ENCODE data around the gene PRR22.
"Not testable (repeated sequence)": the region's sequence is repeated elsewhere in the genome, so short reads cannot be mapped to it uniquely, and the experiment has no call there.

PRR22 gene

DNA sequence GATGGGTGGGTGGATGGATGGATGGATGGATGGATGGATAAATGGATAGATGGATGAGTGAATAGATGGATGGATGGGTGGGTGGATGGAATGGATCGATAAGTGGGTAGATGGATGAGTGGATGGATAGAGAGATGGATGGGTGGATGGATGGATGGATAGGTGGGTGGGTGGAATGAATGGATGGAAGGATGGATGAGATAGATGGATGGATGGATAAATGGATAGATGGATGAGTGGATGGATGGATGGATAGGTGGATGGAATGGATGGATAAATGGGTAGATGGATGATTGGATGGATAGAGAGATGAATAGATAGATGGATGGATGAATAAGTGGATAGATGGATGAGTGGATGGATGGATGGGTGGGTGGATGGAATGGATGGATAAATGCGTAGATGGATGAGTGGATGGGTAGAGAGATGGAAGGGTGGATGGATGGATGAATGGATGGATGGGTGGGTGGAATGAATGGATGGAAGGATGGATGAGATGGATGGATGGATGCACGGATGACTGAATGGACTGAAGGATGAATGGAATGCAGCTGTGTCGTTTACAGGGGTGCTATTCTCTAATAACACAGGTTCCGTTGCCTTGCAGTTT, 21.8 kb downstream of the PRR22 start:
- H3K9me3 ChIP-seq (ENCODE audit: control insufficient read depth in 1 of 2, low read length in 2 of 2) = no peaks in the 10 kb centered on the region
- H3K4me3 ChIP-seq (ENCODE audit: low read depth in 1 of 2, low read length in 2 of 2) = no peak overlapping the region
- H3K9ac ChIP-seq (ENCODE audit: low read depth in 1 of 2, low read length in 2 of 2) = no peak overlapping the region
- no peak overlapping the region for H3K27ac ChIP-seq (ENCODE audit: low read depth, low read length)
- no peaks in the 10 kb centered on the region for H3K27me3 ChIP-seq (ENCODE audit: control insufficient read depth in 1 of 2, insufficient read depth in 2 of 2, low read length in 2 of 2)
- no peaks in the 10 kb centered on the region for H3K4me1 ChIP-seq (ENCODE audit: control insufficient read depth in 1 of 2, insufficient read depth in 2 of 2, low read length in 2 of 2)
- no peaks in the 10 kb centered on the region for H3K36me3 ChIP-seq (ENCODE audit: control insufficient read depth in 1 of 2, insufficient read depth in 2 of 2, low read length in 2 of 2)

DNA sequence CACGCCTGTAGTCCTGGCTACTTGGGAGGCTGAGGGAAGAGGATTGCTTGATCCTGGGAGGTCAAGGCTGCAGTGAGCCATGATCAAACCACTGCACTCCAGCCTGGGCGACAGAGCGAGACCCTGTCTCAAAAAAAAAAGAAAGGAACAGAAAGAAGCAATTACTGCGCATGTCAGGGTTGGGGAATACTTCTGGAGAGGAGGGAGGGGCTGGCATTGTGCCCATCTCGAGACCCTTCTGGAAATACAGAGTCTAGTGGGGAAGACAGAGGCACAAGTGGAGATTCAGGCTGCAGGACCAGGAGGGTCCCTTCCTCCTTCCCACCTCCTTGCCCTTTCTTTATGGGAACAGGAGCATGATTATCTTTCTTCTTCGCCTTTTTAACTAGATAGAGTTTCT, 30.8 kb downstream of the PRR22 start:
- Histone ChIP-seq H3K27me3 (ENCODE audit: control insufficient read depth in 1 of 2, insufficient read depth in 2 of 2, low read length in 2 of 2) (no peaks in the 10 kb centered on the region), H3K4me1 (ENCODE audit: control insufficient read depth in 1 of 2, insufficient read depth in 2 of 2, low read length in 2 of 2) (no peaks in the 10 kb centered on the region), H3K9ac (ENCODE audit: low read depth in 1 of 2, low read length in 2 of 2) (no peak overlapping the region), H3K27ac (ENCODE audit: low read depth, low read length) (no peak overlapping the region), H3K4me3 (ENCODE audit: low read depth in 1 of 2, low read length in 2 of 2) (no peak overlapping the region), H3K9me3 (ENCODE audit: control insufficient read depth in 1 of 2, low read length in 2 of 2) (no peaks in the 10 kb centered on the region), H3K36me3 (ENCODE audit: control insufficient read depth in 1 of 2, insufficient read depth in 2 of 2, low read length in 2 of 2) (no peaks in the 10 kb centered on the region)

DNA sequence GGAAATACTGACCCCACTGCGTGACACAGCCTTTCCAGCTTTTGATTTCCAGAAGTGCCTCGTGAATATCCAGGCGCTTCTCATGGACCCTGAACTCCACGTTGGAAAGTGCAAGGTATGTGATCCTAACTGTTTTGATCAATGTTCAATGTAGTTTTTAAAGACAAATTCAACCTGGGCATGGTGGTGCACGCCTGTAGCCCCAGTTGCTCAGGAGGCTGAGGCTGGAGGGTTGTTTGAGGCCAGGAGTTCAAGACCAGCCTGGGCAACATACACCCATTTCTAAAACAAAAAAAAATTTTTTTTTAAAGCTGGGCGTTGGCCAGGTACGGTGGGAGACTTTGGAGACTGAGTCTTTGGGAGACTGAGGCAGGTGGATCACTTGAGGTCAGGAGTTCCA, 32.8 kb downstream of the PRR22 start:
- no peak overlapping the region for H3K27ac ChIP-seq (ENCODE audit: low read depth, low read length)
- no peak overlapping the region for H3K9ac ChIP-seq (ENCODE audit: low read depth in 1 of 2, low read length in 2 of 2)
- no peaks in the 10 kb centered on the region for H3K27me3 ChIP-seq (ENCODE audit: control insufficient read depth in 1 of 2, insufficient read depth in 2 of 2, low read length in 2 of 2)
- H3K36me3 ChIP-seq (ENCODE audit: control insufficient read depth in 1 of 2, insufficient read depth in 2 of 2, low read length in 2 of 2) = no peaks in the 10 kb centered on the region
- H3K9me3 ChIP-seq (ENCODE audit: control insufficient read depth in 1 of 2, low read length in 2 of 2) = no peaks in the 10 kb centered on the region
- no peak overlapping the region for H3K4me3 ChIP-seq (ENCODE audit: low read depth in 1 of 2, low read length in 2 of 2)
- H3K4me1 ChIP-seq (ENCODE audit: control insufficient read depth in 1 of 2, insufficient read depth in 2 of 2, low read length in 2 of 2) = no peaks in the 10 kb centered on the region

DNA sequence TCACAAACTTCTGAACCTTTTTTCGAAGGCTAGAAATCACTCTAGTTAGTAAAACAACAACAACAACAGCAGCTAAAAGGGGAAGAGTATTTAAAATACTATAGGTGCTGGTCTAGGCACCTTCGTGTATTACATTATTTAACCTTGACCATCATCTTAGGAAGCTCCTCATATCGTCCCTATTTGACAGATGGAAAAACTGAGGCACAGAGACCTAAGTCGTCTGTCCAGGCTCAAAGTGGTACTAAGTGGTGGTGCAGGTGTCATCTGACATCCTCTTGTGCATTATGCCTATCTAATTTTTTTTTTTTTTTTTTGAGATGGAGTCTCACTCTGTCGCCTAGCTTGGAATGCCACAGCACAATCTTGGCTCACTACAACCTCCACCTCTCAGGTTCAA, 35.0 kb downstream of the PRR22 start:
- Histone ChIP-seq H3K27me3 (ENCODE audit: control insufficient read depth in 1 of 2, insufficient read depth in 2 of 2, low read length in 2 of 2) (no peaks in the 10 kb centered on the region), H3K9me3 (ENCODE audit: control insufficient read depth in 1 of 2, low read length in 2 of 2) (no peaks in the 10 kb centered on the region), H3K36me3 (ENCODE audit: control insufficient read depth in 1 of 2, insufficient read depth in 2 of 2, low read length in 2 of 2) (no peaks in the 10 kb centered on the region), H3K27ac (ENCODE audit: low read depth, low read length) (no peak overlapping the region), H3K4me1 (ENCODE audit: control insufficient read depth in 1 of 2, insufficient read depth in 2 of 2, low read length in 2 of 2) (no peaks in the 10 kb centered on the region), H3K9ac (ENCODE audit: low read depth in 1 of 2, low read length in 2 of 2) (no peak overlapping the region), H3K4me3 (ENCODE audit: low read depth in 1 of 2, low read length in 2 of 2) (no peak overlapping the region)

DNA sequence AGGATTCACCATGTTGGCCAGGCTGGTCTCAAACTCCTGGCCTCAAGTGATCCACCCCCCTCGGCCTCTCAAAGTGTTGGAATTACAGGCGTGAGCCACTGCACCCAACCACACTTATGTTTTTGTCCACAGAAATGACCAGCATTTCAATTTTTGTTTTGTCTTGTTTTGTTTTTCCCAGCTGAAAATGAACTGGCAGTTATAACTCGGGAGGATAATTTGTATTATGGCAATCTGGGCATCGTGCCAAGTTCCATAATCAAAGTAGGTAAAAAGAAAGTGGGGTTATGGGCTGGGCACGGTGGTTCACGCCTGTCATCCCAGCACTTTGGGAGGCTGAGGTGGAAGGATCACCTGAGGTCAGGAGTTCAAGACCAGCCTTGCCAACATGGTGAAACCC, 35.6 kb downstream of the PRR22 start:
- H3K36me3 ChIP-seq (ENCODE audit: control insufficient read depth in 1 of 2, insufficient read depth in 2 of 2, low read length in 2 of 2); H3K9ac ChIP-seq (ENCODE audit: low read depth in 1 of 2, low read length in 2 of 2): not testable (repeated sequence)

DNA sequence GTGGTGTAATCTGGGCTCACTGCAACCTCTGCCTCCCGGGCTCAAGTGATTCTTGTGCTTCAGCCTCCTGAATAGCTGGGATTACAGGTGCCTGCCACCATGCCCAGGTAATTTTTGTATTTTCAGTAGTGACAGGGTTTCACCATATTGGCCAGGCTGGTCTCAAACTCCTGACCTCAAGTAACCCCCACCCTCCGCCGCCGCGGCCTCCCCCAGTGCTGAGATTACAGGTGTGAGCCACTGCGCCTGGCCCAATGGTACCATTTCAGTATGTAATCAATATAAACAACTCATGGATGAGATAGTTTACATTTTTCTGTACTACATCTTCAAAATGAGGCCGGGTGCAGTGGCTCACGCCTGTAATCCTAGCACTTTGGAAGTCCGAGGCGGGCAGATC, 39.5 kb downstream of the PRR22 start:
- not testable (repeated sequence) for H3K4me3 ChIP-seq (ENCODE audit: low read depth in 1 of 2, low read length in 2 of 2); H3K27me3 ChIP-seq (ENCODE audit: control insufficient read depth in 1 of 2, insufficient read depth in 2 of 2, low read length in 2 of 2); H3K36me3 ChIP-seq (ENCODE audit: control insufficient read depth in 1 of 2, insufficient read depth in 2 of 2, low read length in 2 of 2); H3K9me3 ChIP-seq (ENCODE audit: control insufficient read depth in 1 of 2, low read length in 2 of 2); H3K9ac ChIP-seq (ENCODE audit: low read depth in 1 of 2, low read length in 2 of 2); H3K4me1 ChIP-seq (ENCODE audit: control insufficient read depth in 1 of 2, insufficient read depth in 2 of 2, low read length in 2 of 2); H3K27ac ChIP-seq (ENCODE audit: low read depth, low read length)

More for the DNA sequence above, 35.6 kb downstream of the PRR22 start:
- H3K27ac ChIP-seq (ENCODE audit: low read depth, low read length); H3K4me1 ChIP-seq (ENCODE audit: control insufficient read depth in 1 of 2, insufficient read depth in 2 of 2, low read length in 2 of 2); H3K9me3 ChIP-seq (ENCODE audit: control insufficient read depth in 1 of 2, low read length in 2 of 2); H3K27me3 ChIP-seq (ENCODE audit: control insufficient read depth in 1 of 2, insufficient read depth in 2 of 2, low read length in 2 of 2); H3K4me3 ChIP-seq (ENCODE audit: low read depth in 1 of 2, low read length in 2 of 2): not testable (repeated sequence)

DNA sequence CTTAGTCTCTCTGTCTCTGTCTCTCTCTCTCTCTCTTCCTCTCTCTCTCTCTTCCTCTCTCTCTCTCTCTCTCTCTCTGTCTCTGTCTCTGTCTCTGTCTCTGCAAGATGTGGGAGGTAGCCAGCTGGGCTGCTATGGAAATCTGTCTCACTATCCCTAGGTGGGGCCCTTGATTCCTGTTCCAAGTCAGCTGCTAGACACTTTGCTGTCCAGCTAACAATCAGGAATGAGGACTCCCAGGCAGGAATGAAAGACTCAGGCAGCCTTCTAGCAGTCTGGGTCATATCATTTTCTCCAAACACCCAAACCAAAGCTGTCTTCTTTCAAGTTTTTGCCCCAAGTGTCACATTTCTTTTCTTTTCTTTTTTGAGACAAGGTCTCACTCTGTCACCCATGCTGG, 40.9 kb downstream of the PRR22 start:
- H3K9me3 ChIP-seq (ENCODE audit: control insufficient read depth in 1 of 2, low read length in 2 of 2) = no peaks in the 10 kb centered on the region
- H3K27me3 ChIP-seq (ENCODE audit: control insufficient read depth in 1 of 2, insufficient read depth in 2 of 2, low read length in 2 of 2) = no peaks in the 10 kb centered on the region
- H3K36me3 ChIP-seq (ENCODE audit: control insufficient read depth in 1 of 2, insufficient read depth in 2 of 2, low read length in 2 of 2) = no peaks in the 10 kb centered on the region
- H3K4me3 ChIP-seq (ENCODE audit: low read depth in 1 of 2, low read length in 2 of 2) = no peak overlapping the region
- H3K27ac ChIP-seq (ENCODE audit: low read depth, low read length) = no peak overlapping the region
- H3K4me1 ChIP-seq (ENCODE audit: control insufficient read depth in 1 of 2, insufficient read depth in 2 of 2, low read length in 2 of 2) = no peaks in the 10 kb centered on the region
- no peak overlapping the region for H3K9ac ChIP-seq (ENCODE audit: low read depth in 1 of 2, low read length in 2 of 2)

DNA sequence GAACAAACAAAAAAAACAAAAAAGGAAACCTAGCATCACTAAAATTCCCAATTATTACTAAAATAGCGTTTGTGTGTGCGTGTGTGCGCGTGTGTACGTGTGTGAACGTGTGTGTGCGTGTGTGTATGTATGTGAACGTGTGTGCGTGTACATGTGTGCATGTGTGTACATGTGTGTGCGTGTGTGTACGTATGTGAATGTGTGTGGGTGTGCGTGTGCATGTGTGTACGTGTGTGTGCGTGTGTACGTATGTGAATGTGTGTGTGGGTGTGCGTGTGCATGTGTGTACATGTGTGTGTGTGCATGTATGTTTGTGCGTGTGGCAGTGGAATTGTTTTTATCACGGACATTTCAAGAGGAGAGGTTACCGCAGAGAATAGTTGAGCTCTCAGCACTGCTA, 42.5 kb downstream of the PRR22 start:
- Histone ChIP-seq H3K9ac (ENCODE audit: low read depth in 1 of 2, low read length in 2 of 2) (no peak overlapping the region), H3K36me3 (ENCODE audit: control insufficient read depth in 1 of 2, insufficient read depth in 2 of 2, low read length in 2 of 2) (no peaks in the 10 kb centered on the region), H3K4me3 (ENCODE audit: low read depth in 1 of 2, low read length in 2 of 2) (no peak overlapping the region), H3K27ac (ENCODE audit: low read depth, low read length) (no peak overlapping the region), H3K27me3 (ENCODE audit: control insufficient read depth in 1 of 2, insufficient read depth in 2 of 2, low read length in 2 of 2) (no peaks in the 10 kb centered on the region), H3K9me3 (ENCODE audit: control insufficient read depth in 1 of 2, low read length in 2 of 2) (no peaks in the 10 kb centered on the region), H3K4me1 (ENCODE audit: control insufficient read depth in 1 of 2, insufficient read depth in 2 of 2, low read length in 2 of 2) (no peaks in the 10 kb centered on the region)

DNA sequence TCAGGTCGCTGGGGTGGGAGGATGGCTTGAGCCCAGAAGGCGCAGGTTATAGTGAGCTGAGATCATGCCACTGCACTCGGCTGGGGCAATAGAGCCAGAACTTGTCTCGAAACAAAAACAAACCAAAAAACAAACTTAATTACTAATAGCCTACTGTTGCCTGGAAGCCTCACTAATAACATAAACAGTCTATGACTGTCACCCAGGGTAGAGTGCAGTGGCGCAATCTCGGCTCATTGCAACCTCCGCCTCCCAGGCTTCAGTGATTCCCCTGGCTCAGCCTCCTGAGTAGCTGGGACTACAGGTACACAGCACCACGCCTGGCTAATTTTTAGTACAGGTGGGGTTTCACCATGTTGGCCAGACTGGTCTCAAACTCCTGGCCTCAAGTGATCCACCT, 46.1 kb downstream of the PRR22 start:
- Histone ChIP-seq H3K36me3 (ENCODE audit: control insufficient read depth in 1 of 2, insufficient read depth in 2 of 2, low read length in 2 of 2) (no peaks in the 10 kb centered on the region), H3K27me3 (ENCODE audit: control insufficient read depth in 1 of 2, insufficient read depth in 2 of 2, low read length in 2 of 2) (no peaks in the 10 kb centered on the region), H3K4me1 (ENCODE audit: control insufficient read depth in 1 of 2, insufficient read depth in 2 of 2, low read length in 2 of 2) (no peaks in the 10 kb centered on the region), H3K4me3 (ENCODE audit: low read depth in 1 of 2, low read length in 2 of 2) (no peak overlapping the region), H3K27ac (ENCODE audit: low read depth, low read length) (no peak overlapping the region), H3K9ac (ENCODE audit: low read depth in 1 of 2, low read length in 2 of 2) (no peak overlapping the region), H3K9me3 (ENCODE audit: control insufficient read depth in 1 of 2, low read length in 2 of 2) (no peaks in the 10 kb centered on the region)

DNA sequence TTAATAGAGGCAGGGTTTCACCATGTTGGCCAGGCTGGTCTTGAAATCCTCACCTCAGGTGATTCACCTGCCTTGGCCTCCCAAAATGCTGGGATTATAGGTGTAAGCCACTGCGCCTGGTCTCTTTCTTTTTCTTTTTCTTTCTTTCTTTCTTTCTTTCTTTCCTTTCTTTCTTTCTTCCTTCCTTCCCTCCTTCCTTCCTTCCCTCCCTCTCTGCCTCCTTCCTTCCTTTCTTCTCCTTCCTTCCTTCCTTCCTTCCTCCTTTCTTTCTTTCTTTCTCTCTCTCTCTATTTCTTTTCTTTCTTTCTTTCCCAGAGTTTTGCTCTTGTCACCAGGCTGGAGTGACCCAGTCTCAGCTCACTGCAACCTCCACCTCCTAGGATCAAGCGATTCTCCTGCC, 51.4 kb downstream of the PRR22 start:
- not testable (repeated sequence) for H3K9me3 ChIP-seq (ENCODE audit: control insufficient read depth in 1 of 2, low read length in 2 of 2)

More for the DNA sequence above, 51.4 kb downstream of the PRR22 start:
- H3K9ac ChIP-seq (ENCODE audit: low read depth in 1 of 2, low read length in 2 of 2); H3K27ac ChIP-seq (ENCODE audit: low read depth, low read length); H3K36me3 ChIP-seq (ENCODE audit: control insufficient read depth in 1 of 2, insufficient read depth in 2 of 2, low read length in 2 of 2); H3K4me3 ChIP-seq (ENCODE audit: low read depth in 1 of 2, low read length in 2 of 2); H3K27me3 ChIP-seq (ENCODE audit: control insufficient read depth in 1 of 2, insufficient read depth in 2 of 2, low read length in 2 of 2); H3K4me1 ChIP-seq (ENCODE audit: control insufficient read depth in 1 of 2, insufficient read depth in 2 of 2, low read length in 2 of 2): not testable (repeated sequence)

Measured in duodenal mucosa (tissue), 2 donors.